MCF 10A (cell line): ENCODE data around the gene POLD4. TPM values are rescaled to one million over a fixed set of nuclear protein-coding genes. Genes with fewer than 3 reads are reported as not detected.

Source experiments
- BruUV-seq: library from RNA; stranded (reverse); fragments of 400-500 nt; replicated peaks from 2 replicates; lab custom pipeline; 2021; lab: Mats Ljungman, UMichigan
- CTCF ChIA-PET: fragments of 300-600 bp; sonication (Branson Sonifier 250); formaldehyde crosslinking; extraction: SDS; loops from one replicate; lab custom pipeline; 2021; ENCODE audit warnings: antibody characterized with exemption, inconsistent platforms; lab: Yijun Ruan, JAX
- POLR2A ChIA-PET: fragments of 300-600, 350-650 bp; sonication (Branson Sonifier 250); formaldehyde crosslinking; extraction: SDS; loops from one replicate; lab custom pipeline; 2020; ENCODE audit warnings: antibody characterized with exemption, inconsistent platforms; lab: Yijun Ruan, JAX
- DNase-seq: peaks from one replicate; pipeline ENCODE4 v3.0.0-alpha.2; 2018; ENCODE audit not compliant: unreplicated experiment
- H3K27ac Mint-ChIP-seq: one replicate; pipeline ENCODE4 v1.8.0; 2022; ENCODE audit warnings: mild to moderate bottlenecking, low read depth, mixed read lengths; ENCODE audit not compliant: unreplicated experiment
- H3K27me3 Mint-ChIP-seq: one replicate; pipeline ENCODE4 v1.8.0; 2022; ENCODE audit warnings: mixed read lengths; ENCODE audit not compliant: insufficient read depth, unreplicated experiment
- H3K36me3 Mint-ChIP-seq: one replicate; pipeline ENCODE4 v1.8.0; 2022; ENCODE audit warnings: mild to moderate bottlenecking, moderate library complexity, mixed read lengths; ENCODE audit not compliant: insufficient read depth, unreplicated experiment
- H3K4me1 Mint-ChIP-seq: one replicate; pipeline ENCODE4 v1.8.0; 2022; ENCODE audit warnings: mixed read lengths; ENCODE audit not compliant: insufficient read depth, unreplicated experiment
- H3K4me3 Mint-ChIP-seq: one replicate; pipeline ENCODE4 v1.8.0; 2022; ENCODE audit warnings: mild to moderate bottlenecking, moderate library complexity, mixed read lengths; ENCODE audit not compliant: unreplicated experiment
- H3K9me3 Mint-ChIP-seq: one replicate; pipeline ENCODE4 v1.8.0; 2022; ENCODE audit warnings: mixed read lengths; ENCODE audit not compliant: unreplicated experiment
- CTCF ChIP-seq: fragments of 200-600 bp; IDR thresholded peaks from one replicate; pipeline ENCODE4 v1.8.0; 2022; ENCODE audit warnings: antibody characterized with exemption, mild to moderate bottlenecking; ENCODE audit not compliant: unreplicated experiment
- intact Hi-C: fragments of 100-400 bp; cut with micrococcal nuclease; formaldehyde crosslinking; loops from 2 replicates; pipeline ENCODE4 v1.14.1; 2022
- total RNA-seq: library from RNA; stranded (reverse); gene quantifications from 2 replicates; pipeline ENCODE4 v1.2.3, GENCODE V29; 2022

Gene POLD4
- total RNA-seq, 1 experiment from 2014 or later: 54.8 TPM

DNA sequence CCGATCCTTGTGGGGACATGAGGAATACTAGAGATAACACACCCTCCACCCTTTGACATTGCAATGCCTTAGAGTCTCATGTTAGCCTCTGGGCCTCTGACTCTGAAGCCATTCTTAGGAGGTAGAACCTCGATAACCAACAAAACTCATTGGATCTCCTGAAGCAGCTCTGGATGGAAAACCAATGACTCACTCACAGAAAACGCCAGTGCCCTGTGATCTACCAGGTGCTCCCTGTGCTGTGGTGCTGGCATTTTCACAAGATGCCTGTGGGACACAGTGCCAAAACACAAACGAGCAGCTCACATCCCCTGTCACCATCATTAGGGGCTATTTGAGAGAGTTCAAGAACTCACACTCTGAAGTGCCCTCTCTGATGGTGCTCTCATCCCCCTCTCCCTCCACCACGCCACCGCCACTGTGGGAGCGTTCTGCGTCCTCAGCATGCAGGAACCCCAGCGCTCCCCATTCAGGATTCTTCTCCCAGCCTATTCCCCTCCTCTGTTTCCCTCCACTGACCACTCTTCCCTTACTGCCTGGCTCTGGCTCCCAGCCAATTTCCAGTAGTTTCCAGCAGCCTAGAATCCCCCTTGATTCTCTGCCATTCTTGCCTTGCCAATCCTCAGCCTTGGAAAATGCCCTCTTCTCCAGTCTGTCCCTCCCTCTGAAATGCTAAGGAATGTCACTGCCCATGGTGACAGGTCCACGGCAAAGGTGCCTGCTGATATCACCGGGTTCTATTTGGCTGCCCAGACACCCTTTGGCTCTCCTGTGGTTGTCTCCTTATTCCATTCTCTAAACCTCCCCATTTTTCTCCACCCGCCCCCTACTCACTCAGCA is 4.7 kb upstream of the POLD4 start:
- no peaks in the 10 kb centered on the region for H3K9me3 Mint-ChIP-seq
- intact Hi-C loops: loop anchor here (1.0 kb wide), 3 partner anchors 16 to 148 kb away; no protein-coding TSS in a partner anchor
- peak overlapping the region; percentile 10 for H3K4me3 Mint-ChIP-seq
- H3K4me1 Mint-ChIP-seq: peaks cover 52% of the 10 kb centered on the region
- H3K27ac Mint-ChIP-seq: peak overlapping the region; percentile 61
- no peak for TF ChIP-seq CTCF
- BruUV-seq: no TSS peak
- DNase-seq: peak; percentile 72
- ChIA-PET CTCF (interaction anchor here (0.6 to 18.6 kb wide), 7 partner anchors 12 to 278 kb away, joined by 3 to 659 read pairs (median 8); partner anchors contain the start of genes CLCF1 and RAD9A), POLR2A (interaction anchor here (0.7 to 9.3 kb wide), 7 partner anchors 7 to 739 kb away, joined by 3 to 144 read pairs (median 5); partner anchors contain the start of genes CLCF1 and PPP1CA)
- H3K27me3 Mint-ChIP-seq: no peaks in the 10 kb centered on the region
- peaks cover 8% of the 10 kb centered on the region for H3K36me3 Mint-ChIP-seq

DNA sequence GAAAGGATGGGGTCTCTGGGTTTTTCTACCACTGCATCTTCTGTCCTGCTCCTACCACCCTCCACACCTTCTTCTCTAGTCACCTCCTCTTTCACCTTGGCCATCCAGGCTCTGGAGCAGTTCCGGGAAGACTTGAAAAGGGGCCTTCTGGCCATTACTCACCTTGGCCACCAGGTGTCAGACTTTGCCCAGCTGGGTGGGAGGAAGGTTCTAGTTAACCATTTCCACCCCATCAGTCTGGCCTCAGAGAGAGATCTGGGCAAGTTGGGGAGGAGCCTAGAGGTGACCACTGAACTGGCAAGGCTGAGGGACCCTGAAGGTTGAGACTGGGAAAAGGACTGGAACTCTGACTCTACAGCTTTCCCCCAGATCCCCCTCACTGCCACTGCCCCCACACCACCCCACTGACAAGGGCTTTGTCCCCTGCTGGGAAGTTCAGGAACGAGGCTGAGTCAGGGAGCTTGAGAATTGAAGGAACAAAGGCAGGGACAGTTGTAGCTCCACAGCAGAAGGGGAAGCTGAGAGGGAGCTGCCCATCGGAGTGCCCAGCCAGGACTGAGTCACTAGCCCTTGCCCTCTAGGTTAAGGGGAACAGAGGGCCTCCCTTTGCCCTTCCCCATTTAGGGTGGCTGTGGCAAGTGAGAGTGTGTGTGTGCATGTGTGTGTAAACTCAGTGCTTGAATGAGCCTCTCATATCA is 3.7 kb upstream of the POLD4 start:
- H3K4me3 Mint-ChIP-seq: peak overlapping the region; percentile 17
- H3K36me3 Mint-ChIP-seq: peaks cover 5% of the 10 kb centered on the region
- intact Hi-C loops: loop anchor here (1.0 kb wide), 3 partner anchors 17 to 149 kb away; no protein-coding TSS in a partner anchor
- H3K27ac Mint-ChIP-seq: peak overlapping the region; percentile 74
- ChIA-PET POLR2A (interaction anchor here (0.6 to 9.3 kb wide), 9 partner anchors 8 to 233 kb away, joined by 3 to 144 read pairs (median 4); partner anchors contain the start of genes CLCF1 and PPP1CA), CTCF (interaction anchor here (0.6 to 18.6 kb wide), 17 partner anchors 8 to 398 kb away, joined by 3 to 659 read pairs (median 4); partner anchors contain the start of genes CLCF1 and RAD9A)
- H3K4me1 Mint-ChIP-seq: peaks cover 50% of the 10 kb centered on the region
- no peaks in the 10 kb centered on the region for H3K9me3 Mint-ChIP-seq
- no TSS peak for BruUV-seq
- H3K27me3 Mint-ChIP-seq: no peaks in the 10 kb centered on the region
- DNase-seq: peak; percentile 86
- peak; percentile 90 for TF ChIP-seq CTCF

DNA sequence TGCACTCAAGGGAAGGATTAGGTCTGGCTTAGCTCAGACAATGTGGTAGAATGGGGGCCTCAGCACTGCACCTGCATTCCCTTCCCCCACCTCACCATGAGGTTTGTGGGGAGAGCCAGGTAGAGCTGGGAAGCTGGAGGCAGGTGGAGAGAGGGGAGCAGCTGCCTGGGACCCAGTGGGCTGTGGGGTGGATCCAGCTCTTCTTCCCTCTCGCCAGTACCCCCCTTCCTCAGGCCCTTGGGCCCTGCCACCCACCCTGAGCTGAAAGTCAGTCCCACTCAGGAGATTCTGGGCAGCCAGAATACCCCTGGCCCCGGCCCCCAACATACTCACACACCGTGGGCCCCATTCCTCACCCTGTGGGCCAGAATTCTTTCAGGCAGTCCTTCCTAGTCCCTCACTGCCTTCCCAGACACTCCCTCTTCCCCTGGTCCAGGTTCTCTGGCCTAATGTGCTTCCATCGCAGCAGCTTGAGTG is 3.1 kb upstream of the POLD4 start:
- no TSS peak for BruUV-seq
- ChIA-PET POLR2A (interaction anchor here (0.6 to 9.3 kb wide), 8 partner anchors 9 to 234 kb away, joined by 3 to 144 read pairs (median 4); partner anchors contain the start of gene CLCF1), CTCF (interaction anchor here (0.6 to 18.6 kb wide), 13 partner anchors 9 to 121 kb away, joined by 3 to 659 read pairs (median 4); partner anchors contain the start of genes CLCF1 and RAD9A)
- H3K27me3 Mint-ChIP-seq: no peaks in the 10 kb centered on the region
- DNase-seq: no peak
- intact Hi-C loops: no loop called here
- peak overlapping the region; percentile 74 for H3K27ac Mint-ChIP-seq
- H3K9me3 Mint-ChIP-seq: no peaks in the 10 kb centered on the region
- no peak for TF ChIP-seq CTCF
- peak overlapping the region; percentile 17 for H3K4me3 Mint-ChIP-seq
- peaks cover 9% of the 10 kb centered on the region for H3K36me3 Mint-ChIP-seq
- H3K4me1 Mint-ChIP-seq: peaks cover 46% of the 10 kb centered on the region
